Bronchial epithelial cell (primary cell): ENCODE measurements around the gene ZNF184. TPM values are rescaled to one million over a fixed set of nuclear protein-coding genes. Genes with fewer than 3 reads are reported as not detected.

ENCODE experiments used
- DNase-seq: peaks from one replicate; pipeline ENCODE4 v3.0.0-alpha.2; 2010; ENCODE audit warnings: low read depth
- FAIRE-seq: peaks from 2 replicates; lab custom pipeline; 2011; peaks lifted over from hg19 to GRCh38; lab: Jason Lieb, UNC
- H3K27me3 ChIP-seq: 2 replicates; pipeline ENCODE4 v1.5.1; 2011; ENCODE audit warnings: low read length; ENCODE audit not compliant: control insufficient read depth, insufficient read depth
- H3K36me3 ChIP-seq: 2 replicates; pipeline ENCODE4 v1.5.1; 2011; ENCODE audit warnings: low read length; ENCODE audit not compliant: control insufficient read depth, insufficient read depth
- H3K4me3 ChIP-seq: 2 replicates; pipeline ENCODE4 v1.5.1; 2011; ENCODE audit warnings: mild to moderate bottlenecking, low read depth, low read length, control low read depth
- total RNA-seq: library from RNA; depleted of rRNA; stranded (reverse); fragments of >200 nt; gene quantifications from 2 replicates; pipeline ENCODE4 v1.2.1, GENCODE V29; 2014
- TF ChIP-seq, protein P1 (sequence below): IDR thresholded peaks from 2 replicates; pipeline ENCODE4 v1.5.1; 2011; ENCODE audit warnings: mild to moderate bottlenecking, moderate library complexity, low read length, control low read depth, inconsistent platforms; ENCODE audit not compliant: insufficient read depth, severe bottlenecking

Gene ZNF184
- total RNA-seq, 1 donor from 2014 or later, result 6.8 TPM

DNA sequence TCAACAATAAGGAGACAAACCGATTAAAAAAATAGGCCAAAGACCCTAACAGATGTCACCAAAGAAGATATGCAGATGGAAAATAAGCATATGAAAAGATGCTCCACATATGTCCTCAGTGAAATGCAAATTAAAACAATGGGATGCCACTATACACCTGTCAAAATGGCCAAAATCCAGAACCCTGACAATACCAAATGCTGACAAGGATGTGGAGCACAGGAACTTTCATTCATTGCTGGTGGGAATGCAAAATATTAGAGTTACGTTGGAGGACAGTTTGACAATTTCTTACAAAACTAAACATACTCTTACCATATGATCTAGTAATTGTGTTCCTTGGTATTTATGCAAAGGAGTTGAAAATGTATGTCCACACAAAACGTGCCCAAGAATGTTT is 1.8 kb upstream of the ZNF184 start:
- no peak overlapping the region for H3K4me3 ChIP-seq
- H3K36me3 ChIP-seq, result no peaks in the 10 kb centered on the region
- H3K27me3 ChIP-seq, result no peaks in the 10 kb centered on the region
- no peak for DNase-seq
- TF ChIP-seq, protein P1, sequence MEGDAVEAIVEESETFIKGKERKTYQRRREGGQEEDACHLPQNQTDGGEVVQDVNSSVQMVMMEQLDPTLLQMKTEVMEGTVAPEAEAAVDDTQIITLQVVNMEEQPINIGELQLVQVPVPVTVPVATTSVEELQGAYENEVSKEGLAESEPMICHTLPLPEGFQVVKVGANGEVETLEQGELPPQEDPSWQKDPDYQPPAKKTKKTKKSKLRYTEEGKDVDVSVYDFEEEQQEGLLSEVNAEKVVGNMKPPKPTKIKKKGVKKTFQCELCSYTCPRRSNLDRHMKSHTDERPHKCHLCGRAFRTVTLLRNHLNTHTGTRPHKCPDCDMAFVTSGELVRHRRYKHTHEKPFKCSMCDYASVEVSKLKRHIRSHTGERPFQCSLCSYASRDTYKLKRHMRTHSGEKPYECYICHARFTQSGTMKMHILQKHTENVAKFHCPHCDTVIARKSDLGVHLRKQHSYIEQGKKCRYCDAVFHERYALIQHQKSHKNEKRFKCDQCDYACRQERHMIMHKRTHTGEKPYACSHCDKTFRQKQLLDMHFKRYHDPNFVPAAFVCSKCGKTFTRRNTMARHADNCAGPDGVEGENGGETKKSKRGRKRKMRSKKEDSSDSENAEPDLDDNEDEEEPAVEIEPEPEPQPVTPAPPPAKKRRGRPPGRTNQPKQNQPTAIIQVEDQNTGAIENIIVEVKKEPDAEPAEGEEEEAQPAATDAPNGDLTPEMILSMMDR, result no peak
- no peak for FAIRE-seq

DNA sequence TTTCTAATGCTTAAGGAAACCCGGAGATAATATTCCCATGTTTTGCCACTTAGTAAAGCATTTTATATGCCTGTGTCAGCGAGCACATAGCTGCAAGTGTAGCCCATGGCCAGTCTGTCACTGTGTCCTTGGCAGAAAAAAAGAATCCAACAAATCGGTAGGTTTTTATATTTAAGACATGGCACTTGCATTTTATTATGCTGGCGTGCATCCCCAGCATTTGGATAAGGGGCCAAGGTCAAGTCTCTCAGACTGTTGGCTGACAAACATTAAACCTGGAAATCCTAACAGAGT is 1.2 kb upstream of the ZNF184 start:
- Histone ChIP-seq H3K4me3 (no peak overlapping the region), H3K36me3 (no peaks in the 10 kb centered on the region), H3K27me3 (no peaks in the 10 kb centered on the region)
- DNase-seq, result no peak
- no peak for FAIRE-seq
- TF ChIP-seq, protein P1, result no peak

DNA sequence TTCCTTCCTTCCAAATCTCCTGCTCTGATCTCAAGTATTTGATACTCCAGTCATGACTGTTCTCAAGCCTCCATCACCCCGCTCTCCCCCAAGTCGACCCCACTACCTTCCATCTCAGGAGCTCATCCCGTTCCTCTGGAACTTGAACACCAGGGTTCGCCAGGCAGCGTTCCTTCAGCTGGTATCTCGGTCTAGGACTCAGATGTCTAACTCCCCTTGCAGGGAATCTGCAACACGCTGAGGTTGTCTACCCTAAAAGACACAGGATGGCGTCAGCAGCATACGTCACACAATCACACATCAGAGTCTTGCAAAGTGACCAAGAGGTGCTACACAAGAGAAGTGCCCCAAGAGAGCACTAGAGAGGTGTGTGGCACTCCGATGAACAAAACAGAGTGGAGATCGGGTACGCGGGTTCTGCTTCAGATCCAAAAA is 706 bp downstream of the ZNF184 start:
- Histone ChIP-seq H3K27me3 (no peaks in the 10 kb centered on the region), H3K36me3 (no peaks in the 10 kb centered on the region), H3K4me3 (peak overlapping the region; percentile 69)
- FAIRE-seq (no peak), DNase-seq (peak; percentile 68)
- TF ChIP-seq, protein P1, result no peak

DNA sequence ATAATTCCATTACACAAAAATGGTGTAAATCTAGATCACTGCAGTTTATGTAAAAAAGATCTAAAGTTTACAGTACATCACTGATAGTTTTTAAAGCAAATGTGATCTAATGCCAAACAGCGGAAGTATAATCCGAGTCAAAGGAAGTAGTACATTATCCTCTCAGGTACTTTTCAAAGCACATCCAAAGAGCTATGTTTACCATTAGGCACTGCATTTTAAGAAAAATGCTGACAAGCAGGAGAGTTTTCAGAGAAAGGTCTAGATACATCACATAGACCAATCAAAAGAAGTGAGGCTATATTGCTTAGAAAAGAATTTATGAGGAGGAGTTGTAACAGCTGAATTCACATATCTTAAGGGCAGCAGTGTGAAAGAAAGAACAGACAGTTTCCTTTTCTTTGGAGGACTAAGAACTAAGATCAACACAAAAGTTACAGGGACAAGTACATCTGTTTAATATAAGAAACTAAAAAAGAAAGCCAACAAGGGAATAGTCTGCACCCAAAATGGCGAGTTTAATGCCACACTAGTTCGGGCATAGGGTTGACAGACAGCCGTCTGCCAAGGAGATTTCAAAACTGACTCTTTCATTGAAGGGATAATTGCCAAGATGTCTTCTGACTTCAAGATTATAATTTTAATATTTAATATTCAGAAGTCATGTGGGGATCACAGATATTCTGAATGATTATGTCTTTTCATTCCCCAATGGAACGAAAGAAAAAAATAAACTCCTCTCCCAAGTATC is 1.4 kb downstream of the ZNF184 start:
- DNase-seq (no peak), FAIRE-seq (no peak)
- TF ChIP-seq, protein P1, result no peak

DNA sequence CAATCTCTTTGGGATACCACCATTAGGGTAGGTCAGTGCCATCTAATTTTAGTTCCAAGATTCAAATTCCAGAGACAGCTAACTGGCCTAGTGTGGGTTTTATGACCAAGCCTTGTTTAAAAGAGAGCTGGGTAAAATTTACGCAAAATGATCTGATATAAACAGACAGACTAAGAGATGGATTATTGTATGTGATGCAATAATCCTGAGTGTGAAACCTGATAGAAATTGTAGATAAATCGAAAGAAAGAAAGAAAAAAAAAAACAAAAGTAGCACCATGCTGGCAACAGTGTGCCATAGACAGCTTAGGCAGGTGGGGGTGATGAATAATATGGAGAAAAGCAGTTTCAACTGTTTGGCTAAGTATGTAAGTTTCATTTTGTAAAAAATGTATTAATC is 2.9 kb downstream of the ZNF184 start:
- H3K27me3 ChIP-seq, result no peaks in the 10 kb centered on the region
- DNase-seq (no peak), FAIRE-seq (no peak)
- H3K36me3 ChIP-seq, result peaks cover 1% of the 10 kb centered on the region
- TF ChIP-seq, protein P1, result no peak
- no peak overlapping the region for H3K4me3 ChIP-seq

More for the DNA sequence above, 1.4 kb downstream of the ZNF184 start:
- Histone ChIP-seq H3K4me3 (peak overlapping the region; percentile 69), H3K36me3 (peaks cover 1% of the 10 kb centered on the region), H3K27me3 (no peaks in the 10 kb centered on the region)

DNA sequence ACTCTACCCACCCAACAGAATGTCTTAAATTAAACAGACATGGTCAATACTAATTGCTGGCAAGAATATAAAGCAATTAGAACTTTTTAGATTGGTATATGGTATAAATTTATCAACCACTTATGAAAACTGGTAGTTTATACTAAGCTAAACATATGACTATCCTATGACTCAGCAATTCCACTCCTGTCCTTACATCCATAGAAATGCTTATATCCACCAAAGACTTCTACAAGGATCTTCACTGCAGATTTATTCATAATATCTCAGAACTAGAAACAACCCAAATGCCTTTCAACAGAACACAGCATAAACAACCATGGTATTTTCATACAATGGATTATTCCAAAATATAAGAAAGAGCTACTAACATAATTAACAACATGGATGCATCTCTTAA is 4.6 kb downstream of the ZNF184 start:
- peaks cover 1% of the 10 kb centered on the region for H3K36me3 ChIP-seq

More for the DNA sequence above, 4.6 kb downstream of the ZNF184 start:
- DNase-seq (peak; percentile 65), FAIRE-seq (no peak)
- Histone ChIP-seq H3K4me3 (no peak overlapping the region), H3K27me3 (no peaks in the 10 kb centered on the region)
- TF ChIP-seq, protein P1, result no peak
